GM18520 (cell line): ENCODE results near the gene OR6C68.
"Not testable (repeated sequence)": the region's sequence is repeated elsewhere in the genome, so short reads cannot be mapped to it uniquely, and the experiment has no call there.

ENCODE experiments used
- ATAC-seq: cut with Tn5 transposase; IDR thresholded peaks from one replicate; pipeline ENCODE4 v1.9.1; 2021; ENCODE audit not compliant: unreplicated experiment

Gene OR6C68

GRCh38 chr12:55492078-55492477 is at the start of gene OR6C68:
TSS of gene OR6C68 (plus strand) at chr12:55492378. CDS start at chr12:55492378, 0 bp downstream.
- ATAC-seq, result no peak

- no peak for ATAC-seq
Observed at GRCh38 chr12:55443776-55444175, 48.4 kb upstream of the OR6C68 start, which contains the start of gene OR6C2. TSS of gene OR6C2 (plus strand) at chr12:55444076. CDS start at chr12:55452214, 8,138 bp downstream.

- ATAC-seq, result no peak
Observed at GRCh38 chr12:55445357-55445756, 46.8 kb upstream of the OR6C68 start.

- no peak for ATAC-seq
Observed at GRCh38 chr12:55446326-55446725, 45.9 kb upstream of the OR6C68 start.

- ATAC-seq, result no peak
Observed at GRCh38 chr12:55448825-55449224, 43.4 kb upstream of the OR6C68 start.

- not testable (repeated sequence) for ATAC-seq
Observed at GRCh38 chr12:55464926-55465325, 27.3 kb upstream of the OR6C68 start.

- no peak for ATAC-seq
Observed at GRCh38 chr12:55467836-55468235, 24.3 kb upstream of the OR6C68 start.

GRCh38 chr12:55469291-55469690 is 22.9 kb upstream of the OR6C68 start:
- no peak for ATAC-seq

GRCh38 chr12:55470088-55470829 is 21.9 kb upstream of the OR6C68 start, which contains the start of gene OR6C70:
TSS of gene OR6C70 (minus strand) at chr12:55470138. CDS start at chr12:55470138, 0 bp downstream.
- no peak for ATAC-seq

- ATAC-seq, result no peak
Observed at GRCh38 chr12:55472264-55472663, 19.9 kb upstream of the OR6C68 start.

- not testable (repeated sequence) for ATAC-seq
Observed at GRCh38 chr12:55479136-55479535, 13.0 kb upstream of the OR6C68 start.

GRCh38 chr12:55484284-55484683 is 7.9 kb upstream of the OR6C68 start:
- ATAC-seq, result not testable (repeated sequence)

GRCh38 chr12:55495490-55495889 is 3.3 kb downstream of the OR6C68 start:
- ATAC-seq, result no peak

- ATAC-seq, result no peak
Observed at GRCh38 chr12:55499231-55499630, 7.1 kb downstream of the OR6C68 start.

- ATAC-seq, result no peak
Observed at GRCh38 chr12:55499810-55500252, 7.7 kb downstream of the OR6C68 start.

- ATAC-seq, result no peak
Observed at GRCh38 chr12:55501601-55502000, 9.4 kb downstream of the OR6C68 start.

GRCh38 chr12:55515696-55516095 is 23.5 kb downstream of the OR6C68 start:
- ATAC-seq, result no peak

- ATAC-seq, result no peak
Observed at GRCh38 chr12:55516391-55516790, 24.2 kb downstream of the OR6C68 start.
